Activated CD8-positive, alpha-beta memory T cell treated with anti-CD3 and anti-CD28 coated beads, Interleukin-2, amount 50 U/mL, for 1 hour (primary cell): ENCODE data around the gene CNBD2.
"Not testable (repeated sequence)": the region's sequence is repeated elsewhere in the genome, so short reads cannot be mapped to it uniquely, and the experiment has no call there.

Source experiments
- DNase-seq: peaks from one replicate; pipeline ENCODE4 v3.0.0-alpha.2; 2020; ENCODE audit errors: extremely low read depth

CNBD2 gene

GRCh38 chr20:35975576-35976373 is 7.4 kb downstream of the CNBD2 start:
- no peak for DNase-seq

- no peak for DNase-seq
Measured at GRCh38 chr20:35978041-35978513, 9.7 kb downstream of the CNBD2 start.

- no peak for DNase-seq
Measured at GRCh38 chr20:35979544-35979943, 11.2 kb downstream of the CNBD2 start.

- no peak for DNase-seq
Measured at GRCh38 chr20:35981969-35982368, 13.6 kb downstream of the CNBD2 start.

- DNase-seq, result no peak
Measured at GRCh38 chr20:35984382-35984781, 16.0 kb downstream of the CNBD2 start.

- DNase-seq, result no peak
Measured at GRCh38 chr20:35985806-35986205, 17.4 kb downstream of the CNBD2 start.

GRCh38 chr20:35988910-35989463 is 20.6 kb downstream of the CNBD2 start:
- DNase-seq, result no peak

GRCh38 chr20:35991142-35991771 is 22.9 kb downstream of the CNBD2 start:
- DNase-seq, result no peak

- DNase-seq, result peak; percentile 5
Measured at GRCh38 chr20:35992713-35993335, 24.4 kb downstream of the CNBD2 start.

GRCh38 chr20:35994994-35995453 is 26.6 kb downstream of the CNBD2 start:
- peak; percentile 53 for DNase-seq

GRCh38 chr20:35996492-35996891 is 28.1 kb downstream of the CNBD2 start:
- not testable (repeated sequence) for DNase-seq

GRCh38 chr20:36001331-36001730 is 32.9 kb downstream of the CNBD2 start:
- not testable (repeated sequence) for DNase-seq

- no peak for DNase-seq
Measured at GRCh38 chr20:36002855-36003254, 34.5 kb downstream of the CNBD2 start.

GRCh38 chr20:36004045-36004444 is 35.7 kb downstream of the CNBD2 start:
- DNase-seq, result no peak

- DNase-seq, result no peak
Measured at GRCh38 chr20:36008461-36009035, 40.2 kb downstream of the CNBD2 start.

GRCh38 chr20:36010076-36010475 is 41.7 kb downstream of the CNBD2 start:
- DNase-seq, result no peak

GRCh38 chr20:36010825-36011224 is 42.4 kb downstream of the CNBD2 start:
- DNase-seq, result no peak

GRCh38 chr20:36015806-36016403 is 47.5 kb downstream of the CNBD2 start:
- DNase-seq, result no peak

- no peak for DNase-seq
Measured at GRCh38 chr20:36017048-36017951, 48.9 kb downstream of the CNBD2 start.

- DNase-seq, result no peak
Measured at GRCh38 chr20:36018208-36018988, 50.0 kb downstream of the CNBD2 start.
